OCI-LY3 (cell line): ENCODE data around the gene GAL3ST3.

Experiments used
- H2AFZ ChIP-seq: fragments of 200-600, 300-600 bp; shearing (Covaris generic); 2 replicates; pipeline ENCODE4 v1.6.0; 2014; ENCODE audit warnings: antibody characterized with exemption, low read depth, low read length
- H3K27ac ChIP-seq: fragments of 200-600, 300-600 bp; sonication (generic); 2 replicates; pipeline ENCODE4 v1.5.1; 2014; ENCODE audit warnings: mild to moderate bottlenecking, low read length, moderate library complexity, mixed read lengths
- H3K27me3 ChIP-seq: fragments of 200-600, 300-600 bp; sonication (generic); 2 replicates; pipeline ENCODE4 v1.6.1; 2014; ENCODE audit warnings: low read depth, low read length, mixed read lengths
- H3K36me3 ChIP-seq: fragments of 200-600, 300-600 bp; sonication (generic); replicated peaks from 2 replicates; pipeline ENCODE3; 2014; ENCODE audit warnings: low read depth, low read length, mixed read lengths
- H3K4me1 ChIP-seq: fragments of 300-600, 200-600 bp; sonication (generic); 2 replicates; pipeline ENCODE4 v1.6.1; 2014; ENCODE audit warnings: low read length, mixed read lengths
- H3K4me2 ChIP-seq: fragments of 200-600, 300-600 bp; sonication (generic); 2 replicates; pipeline ENCODE4 v1.6.1; 2014; ENCODE audit warnings: low read length, mixed read lengths
- H3K4me3 ChIP-seq: fragments of 300-600, 200-600 bp; sonication (generic); 2 replicates; pipeline ENCODE4 v1.5.1; 2014; ENCODE audit warnings: antibody characterized with exemption, mild to moderate bottlenecking, low read length, moderate library complexity
- H3K79me2 ChIP-seq: fragments of 300-600, 200-600 bp; shearing (Covaris generic); 2 replicates; pipeline ENCODE4 v1.6.1; 2014; ENCODE audit warnings: mild to moderate bottlenecking, low read length, mixed read lengths
- H3K9ac ChIP-seq: fragments of 300-600, 200-600 bp; shearing (Covaris generic); 2 replicates; pipeline ENCODE4 v1.6.0; 2014; ENCODE audit warnings: mild to moderate bottlenecking, low read length, moderate library complexity
- H3K9me3 ChIP-seq: fragments of 200-600, 300-600 bp; shearing (Covaris generic); 2 replicates; pipeline ENCODE4 v1.6.1; 2014; ENCODE audit warnings: low read length, mixed read lengths; ENCODE audit not compliant: insufficient read depth
- H4K20me1 ChIP-seq: fragments of 200-600, 300-600 bp; sonication (generic); 2 replicates; pipeline ENCODE4 v1.6.1; 2016; ENCODE audit warnings: low read length, mixed read lengths; ENCODE audit not compliant: insufficient read depth
- CTCF ChIP-seq: fragments of 200-600, 300-600 bp; sonication (generic); IDR thresholded peaks from 2 replicates; pipeline ENCODE4 v1.5.1; 2014; ENCODE audit warnings: antibody characterized with exemption, low read length, low read depth
- EZH2phosphoT487 ChIP-seq: fragments of 200-600 bp; shearing (Covaris generic); IDR thresholded peaks from 2 replicates; pipeline ENCODE4 v1.6.1; 2018; ENCODE audit warnings: antibody characterized with exemption, mixed run types, low read depth

GAL3ST3 gene

GRCh38 chr11:66087148-66087908, 38.4 kb upstream of the GAL3ST3 start:
- TF ChIP-seq EZH2phosphoT487 (no peak), CTCF (no peak)
- H4K20me1 ChIP-seq = no peaks in the 10 kb centered on the region
- no peaks in the 10 kb centered on the region for H3K36me3 ChIP-seq
- no peak overlapping the region for H3K4me3 ChIP-seq
- no peaks in the 10 kb centered on the region for H3K4me1 ChIP-seq
- no peaks in the 10 kb centered on the region for H3K27me3 ChIP-seq
- 0 out of 2 replicates have a peak, but pooled peaks cover 3% of the 10 kb centered on the region for H3K79me2 ChIP-seq
- H3K9me3 ChIP-seq = no peaks in the 10 kb centered on the region
- no peak overlapping the region for H3K9ac ChIP-seq
- H3K4me2 ChIP-seq = no peak overlapping the region
- H3K27ac ChIP-seq = no peak overlapping the region
- no peak overlapping the region for H2AFZ ChIP-seq

- Histone ChIP-seq H3K4me1 (peaks cover 10% of the 10 kb centered on the region), H3K27me3 (no peaks in the 10 kb centered on the region), H3K27ac (no peak overlapping the region), H2AFZ (no peak overlapping the region), H3K9me3 (no peaks in the 10 kb centered on the region), H3K79me2 (0 out of 2 replicates have a peak, but pooled peaks cover 3% of the 10 kb centered on the region), H3K9ac (no peak overlapping the region), H4K20me1 (no peaks in the 10 kb centered on the region; the same call in 1 of the 2 replicates), H3K36me3 (no peaks in the 10 kb centered on the region), H3K4me3 (no peak overlapping the region), H3K4me2 (no peak overlapping the region)
- TF ChIP-seq CTCF (no peak), EZH2phosphoT487 (no peak)
These were observed 36.0 kb upstream of the GAL3ST3 start for GRCh38 chr11:66084821-66085475.

GRCh38 chr11:66083767-66084166, 34.8 kb upstream of the GAL3ST3 start:
- Histone ChIP-seq H3K36me3 (no peaks in the 10 kb centered on the region), H3K4me3 (no peak overlapping the region), H3K9me3 (no peaks in the 10 kb centered on the region), H4K20me1 (no peaks in the 10 kb centered on the region; the same call in 1 of the 2 replicates), H3K79me2 (0 out of 2 replicates have a peak, but pooled peaks cover 3% of the 10 kb centered on the region), H3K4me2 (no peak overlapping the region), H3K4me1 (peaks cover 10% of the 10 kb centered on the region), H2AFZ (no peak overlapping the region), H3K27me3 (no peaks in the 10 kb centered on the region), H3K27ac (no peak overlapping the region), H3K9ac (no peak overlapping the region)
- TF ChIP-seq CTCF (no peak), EZH2phosphoT487 (no peak)

- Histone ChIP-seq H4K20me1 (no peaks in the 10 kb centered on the region; the same call in 1 of the 2 replicates), H3K4me2 (no peak overlapping the region)
- no peak for TF ChIP-seq CTCF
- no peak for TF ChIP-seq EZH2phosphoT487
These were observed 34.2 kb upstream of the GAL3ST3 start for GRCh38 chr11:66082946-66083698.

More at GRCh38 chr11:66082946-66083698, 34.2 kb upstream of the GAL3ST3 start:
- Histone ChIP-seq H3K36me3 (no peaks in the 10 kb centered on the region), H3K27me3 (no peaks in the 10 kb centered on the region), H3K4me1 (peaks cover 12% of the 10 kb centered on the region), H3K4me3 (no peak overlapping the region), H3K79me2 (no peaks in the 10 kb centered on the region), H3K9me3 (no peaks in the 10 kb centered on the region), H3K9ac (no peak overlapping the region), H3K27ac (no peak overlapping the region), H2AFZ (no peak overlapping the region)
